Measurements from ENCODE around the gene ARHGEF10L. TPM values are rescaled to one million over a fixed set of nuclear protein-coding genes. Genes with fewer than 3 reads are reported as not detected.

Gene ARHGEF10L
- total RNA-seq, 2 experiments from 2014 or later, result not detected

DNA sequence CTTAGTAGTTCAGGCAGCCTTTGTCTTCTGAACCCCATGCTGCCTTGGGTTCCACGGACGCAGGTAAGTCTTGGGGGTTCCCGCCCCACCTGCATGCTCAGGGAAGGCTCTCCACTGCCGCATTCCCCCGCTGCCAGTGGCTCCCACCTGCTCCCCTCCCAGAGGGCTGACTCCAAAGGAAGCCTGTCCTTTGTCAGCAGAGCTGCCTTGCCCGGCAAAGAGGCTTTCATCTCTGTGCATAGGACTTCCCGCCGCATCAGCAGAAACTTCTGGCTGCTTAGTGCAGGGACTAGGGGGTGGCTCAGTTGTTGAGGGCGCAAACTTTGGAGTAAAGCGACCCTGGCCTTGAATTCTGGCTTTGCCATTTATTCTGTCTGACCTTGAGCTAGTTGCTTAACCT lies 190.4 kb downstream of the ARHGEF10L start:
- no peak overlapping the region for H3K27ac Mint-ChIP-seq
- ATAC-seq, result no peak
- H3K36me3 Mint-ChIP-seq (ENCODE audit: low read depth), result no peaks in the 10 kb centered on the region
- CTCF ChIA-PET, result no interaction called here
- intact Hi-C loops (cut with micrococcal nuclease), result no loop called here
- TF ChIP-seq, protein P1, sequence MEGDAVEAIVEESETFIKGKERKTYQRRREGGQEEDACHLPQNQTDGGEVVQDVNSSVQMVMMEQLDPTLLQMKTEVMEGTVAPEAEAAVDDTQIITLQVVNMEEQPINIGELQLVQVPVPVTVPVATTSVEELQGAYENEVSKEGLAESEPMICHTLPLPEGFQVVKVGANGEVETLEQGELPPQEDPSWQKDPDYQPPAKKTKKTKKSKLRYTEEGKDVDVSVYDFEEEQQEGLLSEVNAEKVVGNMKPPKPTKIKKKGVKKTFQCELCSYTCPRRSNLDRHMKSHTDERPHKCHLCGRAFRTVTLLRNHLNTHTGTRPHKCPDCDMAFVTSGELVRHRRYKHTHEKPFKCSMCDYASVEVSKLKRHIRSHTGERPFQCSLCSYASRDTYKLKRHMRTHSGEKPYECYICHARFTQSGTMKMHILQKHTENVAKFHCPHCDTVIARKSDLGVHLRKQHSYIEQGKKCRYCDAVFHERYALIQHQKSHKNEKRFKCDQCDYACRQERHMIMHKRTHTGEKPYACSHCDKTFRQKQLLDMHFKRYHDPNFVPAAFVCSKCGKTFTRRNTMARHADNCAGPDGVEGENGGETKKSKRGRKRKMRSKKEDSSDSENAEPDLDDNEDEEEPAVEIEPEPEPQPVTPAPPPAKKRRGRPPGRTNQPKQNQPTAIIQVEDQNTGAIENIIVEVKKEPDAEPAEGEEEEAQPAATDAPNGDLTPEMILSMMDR (IDR thresholded peaks at IDR 0.05), result no peak
- POLR2A ChIA-PET, result no interaction called here
- H3K27me3 Mint-ChIP-seq, result no peaks in the 10 kb centered on the region
- H3K4me1 Mint-ChIP-seq (ENCODE audit: low read depth), result no peaks in the 10 kb centered on the region
- DNase-seq, result no peak
- H3K9me3 Mint-ChIP-seq, result no peaks in the 10 kb centered on the region
- H3K4me3 Mint-ChIP-seq, result no peak overlapping the region

DNA sequence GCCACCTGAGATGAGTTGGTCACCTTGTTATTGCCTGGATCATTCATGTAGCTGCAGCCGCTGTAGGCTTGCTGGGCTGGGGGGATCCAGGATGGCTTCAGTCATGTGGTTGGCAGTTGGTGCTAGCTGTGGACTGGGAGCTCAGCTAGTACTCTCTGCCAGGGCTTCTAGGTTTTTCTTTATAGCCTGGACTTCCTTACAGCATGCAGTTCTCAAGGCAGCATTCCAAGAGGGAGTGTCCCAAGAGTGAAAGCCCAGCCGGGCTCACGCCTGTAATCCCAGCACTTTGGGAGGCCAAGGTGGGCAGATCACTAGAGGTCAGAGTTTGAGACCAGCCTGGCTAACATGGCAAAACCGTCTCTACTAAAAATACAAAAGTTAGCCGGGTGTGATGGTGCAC lies 192.0 kb downstream of the ARHGEF10L start:
- TF ChIP-seq, protein P1 (IDR thresholded peaks at IDR 0.05), result no peak
- Mint-ChIP-seq H3K9me3 (no peaks in the 10 kb centered on the region), H3K27me3 (no peaks in the 10 kb centered on the region), H3K36me3 (ENCODE audit: low read depth) (no peaks in the 10 kb centered on the region), H3K27ac (no peak overlapping the region), H3K4me3 (no peak overlapping the region), H3K4me1 (ENCODE audit: low read depth) (no peaks in the 10 kb centered on the region)
- ATAC-seq (no peak), DNase-seq (no peak)
- POLR2A ChIA-PET, result no interaction called here
- CTCF ChIA-PET, result no interaction called here
- intact Hi-C loops (cut with micrococcal nuclease), result no loop called here

DNA sequence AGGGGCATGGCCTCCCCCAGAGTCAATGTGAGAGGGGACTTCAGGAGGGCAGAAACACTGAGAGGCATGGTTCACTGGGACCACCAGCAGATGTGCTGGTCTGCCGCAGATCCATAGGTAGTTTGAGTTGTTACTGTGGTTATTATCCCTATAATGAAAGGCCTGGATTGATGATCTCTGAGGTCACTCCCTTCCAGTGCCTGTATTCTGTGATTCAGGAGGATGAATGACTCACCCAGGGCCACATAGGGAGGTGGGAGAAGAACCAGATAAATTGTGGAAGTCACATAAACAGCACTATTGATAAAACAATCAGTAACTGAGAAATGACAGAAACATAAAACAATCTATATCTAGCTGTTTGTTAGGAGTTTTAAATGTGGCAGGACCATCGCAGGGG lies 193.0 kb downstream of the ARHGEF10L start:
- Mint-ChIP-seq H3K27me3 (no peaks in the 10 kb centered on the region), H3K27ac (no peak overlapping the region), H3K4me1 (ENCODE audit: low read depth) (no peaks in the 10 kb centered on the region), H3K36me3 (ENCODE audit: low read depth) (no peaks in the 10 kb centered on the region), H3K4me3 (no peak overlapping the region), H3K9me3 (no peaks in the 10 kb centered on the region)
- TF ChIP-seq, protein P1 (IDR thresholded peaks at IDR 0.05), result no peak
- ChIA-PET POLR2A (interaction anchor here (0.5 kb wide), 1 partner anchor 996 kb away, joined by 3 read pairs; no protein-coding TSS in a partner anchor), CTCF (no interaction called here)
- DNase-seq (no peak), ATAC-seq (no peak)
- intact Hi-C loops (cut with micrococcal nuclease), result no loop called here

DNA sequence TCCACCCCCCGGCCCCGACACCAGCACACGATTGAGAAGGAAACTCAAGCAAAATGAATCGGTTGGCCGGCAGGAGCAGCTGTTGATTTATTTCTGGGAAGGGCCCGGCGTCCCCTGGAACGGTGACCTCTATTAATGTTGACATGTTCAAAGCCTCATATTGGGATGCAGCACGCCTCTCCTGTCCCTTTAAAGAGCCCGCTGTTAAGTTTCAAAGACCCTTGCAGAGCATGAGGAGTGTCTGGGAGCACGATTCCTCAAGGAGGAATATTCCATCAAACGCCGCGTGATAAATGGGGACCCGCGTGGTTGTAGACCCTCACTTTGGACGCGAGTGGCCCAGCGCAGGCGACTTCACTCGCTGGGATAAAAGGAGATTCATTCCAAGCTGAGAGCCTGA lies 194.2 kb downstream of the ARHGEF10L start:
- Mint-ChIP-seq H3K27ac (no peak overlapping the region), H3K27me3 (no peaks in the 10 kb centered on the region), H3K4me1 (ENCODE audit: low read depth) (no peaks in the 10 kb centered on the region), H3K9me3 (no peaks in the 10 kb centered on the region), H3K4me3 (no peak overlapping the region), H3K36me3 (ENCODE audit: low read depth) (no peaks in the 10 kb centered on the region)
- intact Hi-C loops (cut with micrococcal nuclease), result no loop called here
- no peak for ATAC-seq
- CTCF ChIA-PET, result no interaction called here
- POLR2A ChIA-PET, result no interaction called here
- TF ChIP-seq, protein P1 (IDR thresholded peaks at IDR 0.05), result no peak
- no peak for DNase-seq

DNA sequence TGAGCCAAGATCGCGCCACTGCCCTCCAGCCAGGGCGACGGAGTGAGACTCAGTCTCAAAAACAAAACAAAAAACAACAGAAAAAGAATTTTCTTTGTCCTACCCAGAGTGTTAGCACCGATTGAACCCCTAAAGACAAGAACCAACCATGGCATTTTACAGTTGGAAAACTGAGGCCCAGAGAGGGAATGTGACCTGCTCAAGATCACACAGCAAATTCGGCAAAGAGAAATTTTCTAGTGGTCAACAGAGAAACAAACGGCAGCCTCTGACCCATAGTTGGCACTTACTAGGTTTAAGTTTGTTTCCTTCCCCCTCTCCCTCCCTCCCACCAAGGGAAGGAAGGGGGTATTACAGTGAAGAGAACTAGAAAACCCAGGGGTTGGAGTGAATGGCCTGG lies 195.1 kb downstream of the ARHGEF10L start:
- no peak overlapping the region for H3K27ac Mint-ChIP-seq
- no peaks in the 10 kb centered on the region for H3K27me3 Mint-ChIP-seq
- DNase-seq (no peak), ATAC-seq (no peak)
- CTCF ChIA-PET, result no interaction called here
- intact Hi-C loops (cut with micrococcal nuclease), result no loop called here
- POLR2A ChIA-PET, result interaction anchor here (0.5 kb wide), 1 partner anchor 10 kb away, joined by 3 read pairs; no protein-coding TSS in a partner anchor
- no peaks in the 10 kb centered on the region for H3K4me1 Mint-ChIP-seq (ENCODE audit: low read depth)
- no peak overlapping the region for H3K4me3 Mint-ChIP-seq
- TF ChIP-seq, protein P1 (IDR thresholded peaks at IDR 0.05), result no peak
- H3K36me3 Mint-ChIP-seq (ENCODE audit: low read depth), result no peaks in the 10 kb centered on the region
- no peaks in the 10 kb centered on the region for H3K9me3 Mint-ChIP-seq

All from activated CD8-positive, alpha-beta T cell treated with anti-CD3 and anti-CD28 coated beads for 36 hours (primary cell).